Measurements from ENCODE around the gene PANX3. TPM values are rescaled to one million over a fixed set of nuclear protein-coding genes. Genes with fewer than 3 reads are reported as not detected.
A peak's percentile ranks its signal among the peaks of the same experiment; 100 is the strongest.

PANX3 gene
- total and polyA plus RNA-seq, 9 of the 15 experiments (the other 6 are each of a cell fraction or from before 2014, with no cell fraction given): 0.09 to 0.69 (median 0.39) TPM

- TF ChIP-seq MBD1 (CRISPR knock-in tag; IDR thresholded peaks at IDR 0.05) (0 out of 2 replicates have a peak, but pooled peaks have one; percentile 10), ZNF644 (tag; IDR thresholded peaks at IDR 0.05; ENCODE audit: low read depth) (peak; percentile 29; the same call in 1 of the 2 replicates), CTCF (IDR thresholded peaks at IDR 0.05 in 2 of 3, conservative IDR thresholded peaks at IDR 0.05 in 1 of 3; ENCODE audit: insufficient read depth in 2 of 3, low read depth in 1 of 3, low read length in 3 of 3) (no peak)
Observed at GRCh38 chr11:124643042-124643604, 31.9 kb downstream of the PANX3 start (continued).

All from K562 (cell line).